HG02943 (cell line): ENCODE measurements around the gene ENTREP3.
A peak's percentile ranks its signal among the peaks of the same experiment; 100 is the strongest.

Experiments
- ATAC-seq: cut with Tn5 transposase; IDR thresholded peaks from one replicate; pipeline ENCODE4 v1.9.1; 2021; ENCODE audit warnings: mild to moderate bottlenecking, low read depth, moderate library complexity; ENCODE audit not compliant: unreplicated experiment

The ENTREP3 gene

GRCh38 chr1:155278689-155279160 lies 23.4 kb upstream of the ENTREP3 start:
- no peak for ATAC-seq

DNA sequence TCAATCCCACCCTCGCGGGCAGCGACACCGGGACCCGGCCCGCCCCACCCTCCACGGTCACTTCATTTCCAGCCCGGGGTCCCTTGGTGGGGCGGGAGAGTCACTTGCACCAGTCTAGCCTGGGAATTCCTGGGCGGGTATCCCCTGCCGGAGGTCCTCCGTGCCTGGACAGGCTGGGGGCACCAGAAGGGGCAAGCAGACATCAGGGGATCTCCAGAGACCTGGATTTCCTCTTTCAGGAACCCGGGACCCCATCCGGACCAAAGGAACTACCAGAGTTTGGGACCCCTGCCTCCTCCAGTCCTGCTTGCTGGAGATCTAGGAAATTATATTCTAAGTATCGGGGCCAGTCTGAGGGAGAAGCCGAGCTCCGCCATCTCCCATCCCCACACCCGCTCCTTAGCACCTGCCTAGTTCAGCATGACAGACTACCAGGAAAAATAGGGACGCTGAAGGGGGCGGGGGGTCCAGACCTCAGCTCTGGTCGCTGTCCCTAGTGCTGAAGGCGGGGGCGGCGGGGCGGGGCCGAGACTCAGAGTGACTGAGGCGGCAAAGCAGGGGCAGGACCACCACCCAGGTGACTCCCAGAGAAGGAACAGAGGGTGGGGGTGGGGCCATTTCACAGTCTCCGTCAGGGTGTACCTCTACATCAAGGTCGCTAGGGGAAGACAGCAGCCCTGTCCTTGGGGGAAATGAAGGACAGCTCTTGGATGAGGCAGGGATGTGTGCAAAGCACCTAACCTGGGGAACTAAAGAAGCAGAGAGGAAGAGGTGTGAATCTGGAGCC lies 22.8 kb upstream of the ENTREP3 start:
- no peak for ATAC-seq

GRCh38 chr1:155277070-155277901 lies 22.0 kb upstream of the ENTREP3 start, which contains the start of gene HCN3:
HCN3 (plus strand) TSS chr1:155277463; CDS start chr1:155277591, 128 bp downstream.
- ATAC-seq = peak; percentile 52

- ATAC-seq = peak; percentile 64
Measured at GRCh38 chr1:155273343-155274245, 18.3 kb upstream of the ENTREP3 start, which contains the start of gene CLK2. CLK2 (minus strand) TSS chr1:155273504; CDS start chr1:155270977, 2,527 bp downstream.

- ATAC-seq = peak; percentile 13
Measured at GRCh38 chr1:155272466-155273342, 17.4 kb upstream of the ENTREP3 start.

GRCh38 chr1:155269381-155269780 lies 14.1 kb upstream of the ENTREP3 start:
- no peak for ATAC-seq

- ATAC-seq = no peak
Measured at GRCh38 chr1:155268630-155269029, 13.3 kb upstream of the ENTREP3 start.

DNA sequence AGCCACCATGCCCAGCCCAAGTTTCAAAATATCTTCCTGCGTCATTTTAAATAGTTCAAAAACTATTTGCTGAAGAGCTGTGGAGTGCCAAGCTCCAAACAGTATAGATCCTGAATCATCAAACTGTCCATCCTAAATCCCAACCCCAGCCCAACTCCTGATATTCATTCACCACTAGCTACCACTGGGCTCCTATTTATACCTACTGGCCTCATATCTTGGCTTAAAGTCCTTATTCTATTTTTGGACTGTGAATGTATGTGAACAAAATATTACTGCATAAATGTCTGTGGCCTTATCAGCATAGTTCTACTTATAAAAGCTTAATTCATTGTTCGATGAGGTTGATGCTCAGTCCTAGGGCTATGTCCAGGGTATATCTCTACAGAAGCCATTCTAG lies 12.1 kb upstream of the ENTREP3 start:
- no peak for ATAC-seq

DNA sequence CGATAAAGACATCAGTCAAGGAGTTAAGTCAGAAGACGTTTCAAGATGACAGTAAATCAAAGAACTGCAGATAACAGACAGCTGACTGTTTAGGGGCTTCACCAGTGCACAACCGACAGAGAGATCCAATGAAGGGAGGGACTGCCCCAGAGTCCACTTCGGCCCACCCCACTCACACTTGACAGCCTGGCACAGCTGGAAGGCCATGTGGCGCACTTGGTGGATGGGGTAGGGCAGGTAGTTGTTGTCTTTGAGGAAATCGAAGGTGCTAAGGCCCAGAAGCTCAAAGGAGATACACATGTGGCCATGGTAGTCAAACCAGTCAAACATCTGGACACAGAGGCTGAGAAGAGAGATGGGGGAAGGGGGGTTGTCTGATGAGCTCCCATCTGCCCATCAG lies 11.3 kb upstream of the ENTREP3 start:
- ATAC-seq = no peak

DNA sequence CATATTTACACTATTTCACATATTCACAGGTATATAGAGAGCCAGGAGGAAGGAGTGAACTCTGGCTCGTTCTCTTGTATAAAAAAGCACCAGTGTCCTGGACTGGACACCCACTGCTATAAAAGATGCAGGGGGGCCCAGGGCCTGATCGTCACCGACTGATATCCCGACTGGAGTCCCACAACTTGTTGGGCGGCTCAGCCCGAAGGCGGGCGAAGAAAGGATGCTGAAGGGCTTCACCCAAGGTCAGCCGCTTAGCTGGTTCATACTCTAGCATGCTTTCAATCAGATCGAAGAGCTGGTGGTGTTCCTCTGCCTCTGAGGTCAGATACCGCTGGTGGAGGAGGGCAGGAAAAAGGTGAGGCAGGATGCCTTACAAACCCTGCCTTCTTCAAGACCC lies 7.8 kb upstream of the ENTREP3 start:
- no peak for ATAC-seq

DNA sequence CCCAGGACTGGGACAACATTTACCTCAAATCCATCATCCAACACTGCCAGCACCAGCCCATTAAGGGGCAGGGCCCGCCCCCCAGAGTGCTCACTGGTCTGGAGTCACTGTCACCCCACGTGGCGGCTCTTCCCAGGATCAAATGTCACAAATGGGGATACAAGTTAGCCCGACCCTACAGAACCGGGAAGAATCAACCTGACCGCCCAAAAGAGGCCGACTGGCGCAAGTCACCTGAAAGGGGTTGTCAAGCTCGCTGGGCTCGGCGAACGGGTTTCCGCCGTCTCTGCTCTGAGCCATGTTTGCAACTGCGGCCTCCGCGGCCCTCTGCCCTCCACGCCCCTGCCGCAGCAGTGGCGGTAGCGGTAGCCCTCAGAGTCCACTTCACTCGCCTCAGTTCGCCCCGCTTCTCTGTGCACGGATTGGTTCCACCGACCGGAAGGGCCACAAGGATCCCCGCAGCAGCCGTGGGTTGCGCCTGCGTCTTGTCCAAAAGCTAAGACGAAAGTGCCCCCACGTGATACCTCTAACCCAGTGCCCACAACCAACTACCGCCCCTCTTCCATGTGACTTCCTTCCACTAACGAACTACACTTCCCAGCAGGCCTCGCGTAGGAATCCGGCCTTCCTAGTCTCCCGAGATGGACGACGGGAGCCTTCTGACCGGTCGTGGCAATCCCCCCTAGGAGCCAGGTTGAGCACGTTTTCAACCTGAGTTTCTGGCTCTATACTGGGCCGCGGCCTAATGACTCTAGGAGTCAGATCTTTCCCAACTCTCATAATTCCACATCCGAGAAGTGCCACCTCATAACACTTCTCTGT lies 6.8 kb upstream of the ENTREP3 start, which contains the start of gene SCAMP3:
Gene SCAMP3, minus strand, starts transcription at position 509 of the 822 bp plus-strand sequence. Its CDS starts 209 bp downstream, at position 300.
- ATAC-seq = peak; percentile 87

DNA sequence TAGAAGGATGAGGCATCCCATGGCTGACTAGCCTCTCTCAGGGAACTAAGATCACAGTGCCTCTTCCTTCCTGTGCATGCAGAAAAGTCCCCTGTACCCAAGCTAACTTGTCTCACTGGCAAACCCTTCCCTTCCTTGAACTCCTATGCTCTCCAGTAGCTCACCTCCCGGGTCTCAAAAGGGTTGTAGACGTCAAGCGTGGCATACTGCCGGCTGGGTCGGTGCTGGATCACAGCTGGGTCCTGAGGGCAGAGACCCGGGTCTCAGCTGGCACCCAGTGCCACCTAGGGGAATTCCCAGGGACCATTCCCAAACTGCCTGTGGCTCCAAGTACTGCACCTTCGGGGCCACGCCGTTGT lies 6.2 kb upstream of the ENTREP3 start:
- ATAC-seq = no peak

- ATAC-seq = no peak
Measured at GRCh38 chr1:155260276-155260675, 5.0 kb upstream of the ENTREP3 start.

DNA sequence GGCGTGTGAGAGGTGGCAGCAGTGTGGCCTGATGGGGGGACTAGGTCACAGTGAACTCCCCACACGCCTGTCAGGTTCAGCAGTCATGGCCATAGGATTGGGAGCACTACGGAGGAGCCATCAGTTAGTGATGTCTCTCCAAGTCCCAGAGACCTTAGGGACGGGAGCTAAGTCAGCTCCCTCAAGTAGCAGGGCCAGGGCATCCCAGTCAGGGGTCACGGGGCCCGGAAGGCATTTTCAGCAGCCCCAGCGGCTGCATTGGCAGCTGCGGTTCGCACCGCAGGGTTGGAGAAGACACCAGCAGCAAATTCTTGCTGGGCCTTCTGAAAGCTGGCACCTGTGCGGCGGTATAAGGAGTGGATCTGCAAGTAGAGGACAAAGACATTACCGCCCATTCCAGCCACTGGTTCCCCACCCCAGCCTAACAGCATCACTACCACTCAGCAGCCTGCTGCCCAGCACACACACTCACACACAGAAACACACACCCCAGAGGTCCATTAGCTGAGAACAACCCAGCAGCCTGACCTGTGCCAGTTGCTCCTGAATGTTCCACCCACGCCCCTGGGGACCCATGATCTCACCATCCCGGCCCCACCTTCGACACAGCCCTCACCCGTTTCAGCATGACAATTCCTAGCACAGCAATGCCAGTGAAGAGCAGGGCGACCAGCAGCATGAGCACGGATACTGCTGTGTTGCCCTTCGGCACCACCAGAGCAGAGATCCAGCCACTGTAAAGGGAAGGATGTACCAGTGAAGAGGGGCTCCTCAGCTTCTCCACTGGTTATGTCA lies 972 bp upstream of the ENTREP3 start:
- ATAC-seq = no peak

GRCh38 chr1:155254714-155255242 lies 505 bp downstream of the ENTREP3 start:
- no peak for ATAC-seq

GRCh38 chr1:155254228-155254713 lies 1.0 kb downstream of the ENTREP3 start:
- ATAC-seq = no peak

- ATAC-seq = no peak
Measured at GRCh38 chr1:155253797-155254196, 1.5 kb downstream of the ENTREP3 start.
